ENCODE measurements around the gene CDKAL1. TPM values are rescaled to one million over a fixed set of nuclear protein-coding genes. Genes with fewer than 3 reads are reported as not detected.

CDKAL1 gene
- total and polyA plus RNA-seq, 2 of the 8 experiments (the other 6 are each of a cell fraction or from before 2014, with no cell fraction given), result 8.4 to 24.6 TPM

DNA sequence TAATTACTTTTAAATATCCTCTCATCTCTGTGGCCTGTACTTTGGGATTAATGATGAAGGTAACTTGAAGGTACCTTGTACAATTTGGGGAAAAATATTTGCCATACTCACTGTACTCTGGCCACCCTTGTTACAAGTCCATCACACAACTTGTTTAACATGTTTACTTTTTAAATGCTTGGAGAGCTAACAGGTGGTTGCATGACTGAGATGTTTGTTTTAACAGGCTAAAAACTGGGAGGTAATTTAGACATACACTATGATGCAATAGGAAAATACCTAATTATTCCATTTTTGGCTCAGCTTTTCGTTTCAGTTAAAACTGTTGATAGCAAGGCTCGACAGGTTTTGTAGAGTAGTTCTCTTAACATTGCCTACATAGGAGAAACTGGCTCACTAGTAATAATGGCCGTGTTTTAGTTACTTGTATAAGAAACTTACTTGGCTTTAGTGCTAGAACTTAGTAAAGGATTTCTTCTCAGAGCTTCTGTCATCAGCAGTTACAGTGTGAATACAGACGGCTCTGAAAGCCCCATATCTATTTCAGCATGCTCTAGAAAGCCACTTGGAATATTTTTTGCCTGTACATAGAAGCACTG lies 569.5 kb downstream of the CDKAL1 start:
- H2BK12ac ChIP-seq (ENCODE audit: low read depth, low read length), result no peak overlapping the region
- no peak overlapping the region for H2AK5ac ChIP-seq (ENCODE audit: low read depth, low read length)
- H3K27ac ChIP-seq (ENCODE audit: low read depth, low read length), result no peak overlapping the region
- FAIRE-seq (no peak), DNase-seq (ENCODE audit: low read depth in 1 of 2, low spot score in 2 of 2) (no peak)
- H4K8ac ChIP-seq (ENCODE audit: extremely low read depth, insufficient read depth, low read length), result no peak overlapping the region
- 89% methylated on average over 4 of the region's 4 CpGs; no CpG with 5 or more reads in 1 of the 2 experiments for WGBS, 2 experiments (ENCODE audit: extremely low coverage in 1 of 2, insufficient coverage in 1 of 2, insufficient read length in 1 of 2, insufficient replicate concordance in 2 of 2, low coverage in 1 of 2, low lambda C conversion rate in 2 of 2, missing lambda C conversion rate in 1 of 2)
- H3K14ac ChIP-seq (ENCODE audit: insufficient read length), result no peak overlapping the region
- no peaks in the 10 kb centered on the region for H3K79me1 ChIP-seq (ENCODE audit: low read depth, low read length)
- no peaks in the 10 kb centered on the region for H4K20me1 ChIP-seq (replicated peaks in 1 of 2; ENCODE audit: control insufficient read depth in 1 of 2, insufficient read depth in 2 of 2, low read length in 2 of 2)
- H2BK20ac ChIP-seq (ENCODE audit: low read length), result no peak overlapping the region
- H3K4me2 ChIP-seq (ENCODE audit: insufficient read depth in 1 of 2, low read depth in 2 of 2, low read length in 2 of 2), result no peak overlapping the region
- ChIA-PET POLR2A (ENCODE audit: partially characterized antibody) (no interaction called here), CTCF (ENCODE audit: partially characterized antibody) (interaction anchor here (1.5 kb wide), 1 partner anchor 14 kb away, joined by 5 read pairs; no protein-coding TSS in a partner anchor)
- H3K56ac ChIP-seq (replicated peaks; ENCODE audit: insufficient read length, low read depth, low read length), result no peak overlapping the region
- H3K79me2 ChIP-seq (ENCODE audit: control insufficient read depth in 1 of 2, insufficient read depth in 2 of 2, low read length in 2 of 2), result no peaks in the 10 kb centered on the region
- H3K4me3 ChIP-seq (ENCODE audit: extremely low read depth in 1 of 4, insufficient read depth in 2 of 4, low read depth in 3 of 4, low read length in 4 of 4), result no peak overlapping the region
- H3K27me3 ChIP-seq (replicated peaks in 1 of 4; ENCODE audit: control insufficient read depth in 3 of 4, extremely low read depth in 1 of 4, insufficient read depth in 3 of 4, low read length in 3 of 4), result no peaks in the 10 kb centered on the region
- no peak overlapping the region for H3K18ac ChIP-seq (ENCODE audit: extremely low read depth, low read length)
- H3K9me3 ChIP-seq (ENCODE audit: insufficient read depth in 2 of 2, low read depth in 1 of 2, low read length in 1 of 2), result no peaks in the 10 kb centered on the region
- H2BK120ac ChIP-seq (replicated peaks; ENCODE audit: low read depth, low read length), result no peak overlapping the region
- no peak overlapping the region for H3K23ac ChIP-seq (ENCODE audit: insufficient read length)
- H3K9ac ChIP-seq (replicated peaks in 1 of 4; ENCODE audit: extremely low read depth in 1 of 4, low read depth in 3 of 4, low read length in 3 of 4), result no peak overlapping the region
- peaks cover 1 to 8% (median 3%) of the 10 kb centered on the region in 4 experiments; a peak in 4 of 7 replicates for H3K4me1 ChIP-seq (replicated peaks in 1 of 4; ENCODE audit: control insufficient read depth in 3 of 4, insufficient read depth in 4 of 4, low read length in 3 of 4)
- no peaks in the 10 kb centered on the region for H3K36me3 ChIP-seq (ENCODE audit: control insufficient read depth in 2 of 4, insufficient read depth in 4 of 4, low read length in 3 of 4)
- H3K23me2 ChIP-seq (ENCODE audit: low read depth, low read length), result no peaks in the 10 kb centered on the region
- no peak overlapping the region for H2AFZ ChIP-seq (ENCODE audit: low read length)
- no peak overlapping the region for H2BK5ac ChIP-seq (ENCODE audit: low read depth, low read length)
- H4K91ac ChIP-seq (replicated peaks; ENCODE audit: insufficient read length, low read length), result no peak overlapping the region
- no peak overlapping the region for H3K4ac ChIP-seq (replicated peaks; ENCODE audit: insufficient read length, low read depth, low read length)
- H2BK15ac ChIP-seq (ENCODE audit: low read length), result no peak overlapping the region
- no peak overlapping the region for H4K5ac ChIP-seq (ENCODE audit: insufficient read length, low read depth, low read length)
- TF ChIP-seq KDM4A (IDR thresholded peaks at IDR 0.05; ENCODE audit: low read depth, low read length, severe bottlenecking) (no peak), CBX5 (IDR thresholded peaks at IDR 0.05; ENCODE audit: low read depth, low read length) (no peak), JUND (IDR thresholded peaks at IDR 0.05; ENCODE audit: low read length) (no peak), TEAD4 (IDR thresholded peaks at IDR 0.05; ENCODE audit: low read depth, low read length) (no peak), NANOG (IDR thresholded peaks at IDR 0.05; ENCODE audit: insufficient read depth, low read depth, low read length, poor library complexity, severe bottlenecking) (no peak), BRCA1 (IDR thresholded peaks at IDR 0.05; ENCODE audit: low read depth, low read length) (no peak), CEBPB (IDR thresholded peaks at IDR 0.05; ENCODE audit: low read depth, low read length) (no peak), TAF7 (optimal IDR thresholded peaks at IDR 0.05; ENCODE audit: borderline replicate concordance, low read depth, low read length) (no peak), GTF2F1 (IDR thresholded peaks at IDR 0.05; ENCODE audit: borderline replicate concordance, low read depth, low read length) (no peak), JUN (IDR thresholded peaks at IDR 0.05; ENCODE audit: low read depth, low read length) (no peak), YY1 (IDR thresholded peaks at IDR 0.05; ENCODE audit: low read depth, low read length) (no peak), BACH1 (IDR thresholded peaks at IDR 0.05; ENCODE audit: low read length) (no peak)
- TF ChIP-seq, protein P1, sequence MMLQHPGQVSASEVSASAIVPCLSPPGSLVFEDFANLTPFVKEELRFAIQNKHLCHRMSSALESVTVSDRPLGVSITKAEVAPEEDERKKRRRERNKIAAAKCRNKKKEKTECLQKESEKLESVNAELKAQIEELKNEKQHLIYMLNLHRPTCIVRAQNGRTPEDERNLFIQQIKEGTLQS (IDR thresholded peaks at IDR 0.05; ENCODE audit: insufficient read depth, low read depth, low read length), result no peak

Measured in H1 (cell line).